Measurements from ENCODE around the gene TSC22D2.

TSC22D2 gene

GRCh38 chr3:150374975-150375374 is 33.1 kb upstream of the TSC22D2 start:
- no peak overlapping the region for H3K4me3 ChIP-seq (ENCODE audit: low read depth, low read length)
- DNase-seq (ENCODE audit: low read depth) = no peak
- no peak for TF ChIP-seq CTCF (IDR thresholded peaks at IDR 0.05; ENCODE audit: insufficient read depth, low read depth, low read length, missing control alignments)

GRCh38 chr3:150376001-150376848 is 31.9 kb upstream of the TSC22D2 start:
- DNase-seq (ENCODE audit: low read depth) = no peak
- no peak for TF ChIP-seq CTCF (IDR thresholded peaks at IDR 0.05; ENCODE audit: insufficient read depth, low read depth, low read length, missing control alignments)
- H3K4me3 ChIP-seq (ENCODE audit: low read depth, low read length) = no peak overlapping the region

GRCh38 chr3:150377601-150378300 is 30.3 kb upstream of the TSC22D2 start:
- no peak for DNase-seq (ENCODE audit: low read depth)
- no peak overlapping the region for H3K4me3 ChIP-seq (ENCODE audit: low read depth, low read length)
- TF ChIP-seq CTCF (IDR thresholded peaks at IDR 0.05; ENCODE audit: insufficient read depth, low read depth, low read length, missing control alignments) = no peak

- H3K4me3 ChIP-seq (ENCODE audit: low read depth, low read length) = no peak overlapping the region
- DNase-seq (ENCODE audit: low read depth) = no peak
- TF ChIP-seq CTCF (IDR thresholded peaks at IDR 0.05; ENCODE audit: insufficient read depth, low read depth, low read length, missing control alignments) = no peak
These were observed 29.8 kb upstream of the TSC22D2 start for GRCh38 chr3:150378301-150378748.

- TF ChIP-seq CTCF (IDR thresholded peaks at IDR 0.05; ENCODE audit: insufficient read depth, low read depth, low read length, missing control alignments) = no peak
- DNase-seq (ENCODE audit: low read depth) = no peak
- no peak overlapping the region for H3K4me3 ChIP-seq (ENCODE audit: low read depth, low read length)
These were observed 28.6 kb upstream of the TSC22D2 start for GRCh38 chr3:150379469-150379868.

GRCh38 chr3:150384296-150385212 is 23.5 kb upstream of the TSC22D2 start:
- peak overlapping the region; percentile 67 for H3K4me3 ChIP-seq (ENCODE audit: low read depth, low read length)
- TF ChIP-seq CTCF (IDR thresholded peaks at IDR 0.05; ENCODE audit: insufficient read depth, low read depth, low read length, missing control alignments) = peak; percentile 54
- DNase-seq (ENCODE audit: low read depth) = peak; percentile 96

Data from GM12865 (cell line).